Measurements from ENCODE around the gene AGK.

Gene AGK

GRCh38 chr7:141551094-141551781, at the start of gene AGK:
Gene AGK, plus strand, starts transcription at chr7:141551410. Its CDS starts 4,057 bp downstream, at chr7:141555467.
- DNase-seq = peak; percentile 76

- no peak for DNase-seq
Measured at GRCh38 chr7:141501451-141501850, 49.8 kb upstream of the AGK start.

GRCh38 chr7:141511316-141511675, 39.9 kb upstream of the AGK start:
- no peak for DNase-seq

- peak; percentile 2 for DNase-seq
Measured at GRCh38 chr7:141511676-141512396, 39.4 kb upstream of the AGK start.

GRCh38 chr7:141512597-141512996, 38.6 kb upstream of the AGK start:
- no peak for DNase-seq

- DNase-seq = no peak
Measured at GRCh38 chr7:141513720-141514119, 37.5 kb upstream of the AGK start.

- DNase-seq = no peak
Measured at GRCh38 chr7:141515941-141516340, 35.3 kb upstream of the AGK start.

- DNase-seq = no peak
Measured at GRCh38 chr7:141519623-141520022, 31.6 kb upstream of the AGK start.

GRCh38 chr7:141522657-141523342, 28.4 kb upstream of the AGK start:
- DNase-seq = no peak

GRCh38 chr7:141525973-141526514, 25.2 kb upstream of the AGK start:
- DNase-seq = no peak

- no peak for DNase-seq
Measured at GRCh38 chr7:141527076-141527475, 24.1 kb upstream of the AGK start.

GRCh38 chr7:141528399-141528798, 22.8 kb upstream of the AGK start:
- DNase-seq = no peak

GRCh38 chr7:141533149-141533949, 17.9 kb upstream of the AGK start:
- DNase-seq = peak; percentile 63

- no peak for DNase-seq
Measured at GRCh38 chr7:141534757-141535737, 16.2 kb upstream of the AGK start.

GRCh38 chr7:141537906-141538305, 13.3 kb upstream of the AGK start:
- DNase-seq = no peak

GRCh38 chr7:141541375-141541774, 9.8 kb upstream of the AGK start:
- DNase-seq = no peak

- no peak for DNase-seq
Measured at GRCh38 chr7:141544831-141545230, 6.4 kb upstream of the AGK start.

GRCh38 chr7:141549582-141549981, 1.6 kb upstream of the AGK start:
- DNase-seq = no peak

GRCh38 chr7:141550386-141551093, 670 bp upstream of the AGK start:
- DNase-seq = no peak

- DNase-seq = no peak
Measured at GRCh38 chr7:141551782-141552181, 572 bp downstream of the AGK start.

GRCh38 chr7:141557360-141557759, 6.2 kb downstream of the AGK start:
- DNase-seq = no peak

All from stimulated activated CD4-positive, alpha-beta T cell treated with anti-CD3 and anti-CD28 coated beads, Interleukin-12 subunit alpha, Interleukin-12 subunit beta, amount 100 ng/mL, for 4 hours (primary cell).